T-helper 2 cell treated with Interferon-gamma antibody and Interleukin-4, amounts not matched to agents 100 ng/mL and 5 ng/mL, for 36 hours (primary cell): ENCODE results near the gene NFIC. TPM values are rescaled to one million over a fixed set of nuclear protein-coding genes. Genes with fewer than 3 reads are reported as not detected.
"Not testable (repeated sequence)": the region's sequence is repeated elsewhere in the genome, so short reads cannot be mapped to it uniquely, and the experiment has no call there.

ENCODE experiments used
- intact Hi-C: fragments of 100-400 bp; cut with micrococcal nuclease; formaldehyde crosslinking; loops from one replicate; pipeline ENCODE4 v1.15.1; 2023
- total RNA-seq: library from RNA; stranded (reverse); gene quantifications from 2 replicates; pipeline ENCODE4 v1.2.3, GENCODE V29; 2022

Gene NFIC
- total RNA-seq, 1 donor from 2014 or later: 11.5 TPM

GRCh38 chr19:3450796-3451411, 84.5 kb downstream of the NFIC start:
- intact Hi-C loops: no loop called here

- intact Hi-C loops: no loop called here
These were observed 85.1 kb downstream of the NFIC start for GRCh38 chr19:3451451-3451866.

GRCh38 chr19:3452171-3452941, 86.0 kb downstream of the NFIC start:
- intact Hi-C loops: no loop called here

DNA sequence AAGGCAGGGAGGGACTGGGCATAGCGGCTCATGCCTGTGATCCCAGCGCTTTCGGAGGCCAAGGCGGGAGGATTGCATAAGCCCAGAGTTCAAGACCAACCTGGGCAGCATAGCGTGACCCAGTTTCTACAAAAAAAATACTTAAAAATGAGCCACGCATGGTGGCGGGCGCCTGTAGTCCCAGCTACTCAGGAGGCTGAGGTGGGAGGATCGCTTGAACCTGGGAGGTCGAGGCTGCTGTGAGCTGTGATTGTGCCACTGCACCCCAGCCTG, 86.5 kb downstream of the NFIC start:
- intact Hi-C loops: not testable (repeated sequence)

GRCh38 chr19:3453840-3454239, 87.5 kb downstream of the NFIC start:
- intact Hi-C loops: no loop called here

- intact Hi-C loops: no loop called here
These were observed 88.4 kb downstream of the NFIC start for GRCh38 chr19:3454656-3455392.

DNA sequence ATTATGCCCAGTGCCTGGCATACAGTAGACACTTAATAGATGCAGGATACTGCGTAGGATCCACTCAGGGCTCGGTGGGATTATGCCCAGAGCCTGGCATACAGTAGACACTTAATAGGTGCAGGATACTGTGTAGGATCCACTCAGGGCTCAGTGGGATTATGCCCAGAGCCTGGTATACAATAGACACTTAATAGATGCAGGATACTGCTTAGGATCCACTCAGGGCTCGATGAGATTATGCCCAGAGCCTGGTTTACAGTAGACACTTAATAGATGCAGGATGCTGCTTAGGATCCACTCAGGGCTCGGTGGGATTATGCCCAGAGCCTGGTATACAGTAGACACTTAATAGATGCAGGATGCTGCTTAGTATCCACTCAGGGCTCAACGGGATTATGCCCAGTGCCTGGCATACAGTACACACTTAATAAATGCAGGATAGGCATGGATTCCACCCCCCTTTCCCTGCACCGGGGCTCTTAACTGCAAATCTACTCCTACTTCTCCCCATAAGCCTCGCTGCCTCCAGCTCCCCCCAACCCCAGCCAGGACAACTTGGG, 89.1 kb downstream of the NFIC start:
- intact Hi-C loops: no loop called here

- intact Hi-C loops: no loop called here
These were observed 89.7 kb downstream of the NFIC start for GRCh38 chr19:3455960-3456601.

DNA sequence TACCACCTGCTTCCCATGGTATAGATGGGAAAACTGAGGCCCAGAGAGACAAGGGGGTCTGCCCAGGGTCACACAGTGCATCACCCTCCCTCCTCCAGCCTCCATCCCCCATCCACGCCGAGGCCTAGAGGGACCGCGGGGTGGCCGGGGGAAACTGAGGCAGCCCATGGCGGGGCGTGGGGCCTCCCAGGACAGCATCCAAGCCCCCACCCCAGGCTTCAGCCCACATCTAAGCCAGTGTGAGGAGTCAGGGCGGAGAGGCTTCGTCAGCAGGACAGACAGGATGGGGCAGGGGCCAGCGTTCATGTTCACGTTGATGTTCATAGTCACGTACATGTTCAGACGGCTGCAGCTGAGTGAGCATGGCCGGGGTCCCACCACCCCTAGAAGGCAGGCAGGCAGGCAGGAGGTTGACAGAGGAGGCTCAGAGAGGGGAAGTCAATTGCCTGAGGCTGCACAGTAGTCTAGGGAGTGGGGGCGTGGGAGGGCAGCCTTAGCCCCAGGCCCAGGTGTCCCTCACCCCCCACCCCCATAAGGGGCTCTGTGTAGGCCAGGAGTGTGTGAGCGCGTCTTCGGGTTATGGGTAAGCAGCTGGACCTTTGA, 90.6 kb downstream of the NFIC start:
- intact Hi-C loops: no loop called here

DNA sequence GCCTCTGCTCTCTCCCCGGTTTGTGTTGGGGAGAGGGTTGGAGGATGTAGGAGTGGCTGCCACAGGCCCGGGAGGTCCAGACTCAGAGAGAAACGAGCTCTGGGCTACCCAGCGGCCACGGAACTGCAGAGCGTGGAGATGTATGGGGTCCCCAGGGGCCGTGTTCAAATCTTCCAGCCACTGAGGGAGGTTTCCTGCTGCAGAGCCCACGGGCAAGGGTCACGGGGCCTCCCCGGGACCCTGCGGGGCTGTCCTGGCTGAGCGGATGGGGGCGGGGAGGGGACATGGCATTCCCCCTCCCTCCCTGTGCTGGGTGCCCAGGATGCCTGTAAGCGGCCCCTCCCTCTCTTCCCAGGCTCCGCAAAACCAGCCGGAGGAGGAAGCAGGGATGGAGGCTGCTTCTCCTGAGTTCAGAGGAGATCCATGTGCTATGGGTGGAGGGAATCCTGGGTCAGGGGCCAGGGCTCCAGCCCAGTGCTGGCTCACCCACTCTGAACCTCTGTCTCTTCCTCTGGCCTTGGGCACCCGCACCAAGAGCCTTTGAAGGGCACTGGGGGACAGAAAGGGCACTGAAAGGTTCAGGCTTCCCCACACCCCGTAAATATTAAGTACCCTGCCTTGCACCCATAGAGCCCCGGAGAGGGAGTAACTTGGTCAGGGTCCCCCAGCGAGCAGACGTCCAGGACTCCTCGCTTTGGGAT, 91.3 kb downstream of the NFIC start:
- intact Hi-C loops: no loop called here

GRCh38 chr19:3458229-3459088, 92.1 kb downstream of the NFIC start:
- intact Hi-C loops: no loop called here

DNA sequence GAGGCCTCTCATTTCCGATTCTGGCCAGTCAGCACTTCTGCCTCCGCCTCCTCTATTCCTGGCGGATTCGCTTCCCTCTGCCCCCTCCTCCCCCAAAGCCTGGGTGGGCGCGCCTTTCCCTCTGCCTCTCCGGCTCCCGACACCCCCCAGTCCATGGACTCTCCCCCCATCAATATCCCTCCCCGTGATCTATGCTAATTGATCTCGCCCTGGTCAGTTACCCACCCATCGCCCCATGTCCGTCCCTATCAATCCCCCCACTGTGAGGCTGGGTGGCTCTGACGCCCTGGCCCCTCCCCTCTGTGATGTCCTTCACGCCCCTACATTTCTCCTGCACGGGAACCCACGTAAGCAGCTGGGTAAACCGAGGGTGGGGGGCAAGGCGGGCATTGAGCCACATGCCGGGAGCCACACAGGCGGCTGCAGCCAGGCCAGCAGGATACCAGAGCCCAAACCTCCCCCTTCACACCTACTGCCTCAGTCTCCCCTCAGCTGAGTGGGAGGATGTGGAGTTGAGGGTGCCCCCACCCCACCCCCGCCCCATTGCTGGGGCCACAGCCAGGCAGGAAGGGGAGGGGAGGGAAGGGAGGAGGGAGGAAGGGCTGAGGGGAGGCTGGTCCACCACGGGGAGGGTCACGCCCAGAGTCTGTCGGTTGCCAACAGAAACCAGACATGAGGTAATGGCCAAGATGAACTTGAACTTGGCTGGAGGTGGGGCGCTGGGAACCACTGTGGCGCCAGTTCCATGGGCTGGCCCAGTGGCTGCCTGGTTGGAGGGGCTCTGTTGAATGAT, 92.9 kb downstream of the NFIC start:
- intact Hi-C loops: no loop called here

DNA sequence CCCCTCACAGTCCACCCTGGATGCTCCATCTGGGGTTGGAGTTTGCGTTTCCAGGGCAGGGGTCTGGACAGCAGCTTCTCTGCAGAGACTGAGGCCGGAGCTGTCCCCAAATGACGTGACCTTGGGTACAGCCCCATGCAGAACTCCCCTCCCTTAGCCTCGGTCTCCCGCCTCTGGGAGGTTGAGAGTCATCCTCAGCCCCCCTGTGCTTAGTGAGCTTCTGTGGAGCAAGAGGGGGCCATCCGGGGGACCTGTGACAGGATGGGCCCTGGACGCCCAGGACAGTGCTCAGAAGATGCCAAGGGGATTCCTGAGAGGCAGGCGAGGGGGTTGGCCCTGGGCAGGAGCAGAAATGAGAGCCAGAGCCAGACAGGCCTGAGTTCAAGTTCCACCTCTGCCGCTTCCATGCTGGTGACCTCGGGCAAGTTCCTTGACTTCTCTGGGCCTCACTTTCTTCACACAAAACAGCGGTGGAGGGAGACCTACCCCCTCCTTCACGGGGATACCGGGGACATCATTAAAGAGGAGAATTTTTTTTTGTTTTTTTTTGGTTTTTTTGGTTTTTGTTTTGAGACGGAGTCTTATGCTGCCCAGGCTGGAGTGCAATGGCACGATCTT, 93.7 kb downstream of the NFIC start:
- intact Hi-C loops: no loop called here

DNA sequence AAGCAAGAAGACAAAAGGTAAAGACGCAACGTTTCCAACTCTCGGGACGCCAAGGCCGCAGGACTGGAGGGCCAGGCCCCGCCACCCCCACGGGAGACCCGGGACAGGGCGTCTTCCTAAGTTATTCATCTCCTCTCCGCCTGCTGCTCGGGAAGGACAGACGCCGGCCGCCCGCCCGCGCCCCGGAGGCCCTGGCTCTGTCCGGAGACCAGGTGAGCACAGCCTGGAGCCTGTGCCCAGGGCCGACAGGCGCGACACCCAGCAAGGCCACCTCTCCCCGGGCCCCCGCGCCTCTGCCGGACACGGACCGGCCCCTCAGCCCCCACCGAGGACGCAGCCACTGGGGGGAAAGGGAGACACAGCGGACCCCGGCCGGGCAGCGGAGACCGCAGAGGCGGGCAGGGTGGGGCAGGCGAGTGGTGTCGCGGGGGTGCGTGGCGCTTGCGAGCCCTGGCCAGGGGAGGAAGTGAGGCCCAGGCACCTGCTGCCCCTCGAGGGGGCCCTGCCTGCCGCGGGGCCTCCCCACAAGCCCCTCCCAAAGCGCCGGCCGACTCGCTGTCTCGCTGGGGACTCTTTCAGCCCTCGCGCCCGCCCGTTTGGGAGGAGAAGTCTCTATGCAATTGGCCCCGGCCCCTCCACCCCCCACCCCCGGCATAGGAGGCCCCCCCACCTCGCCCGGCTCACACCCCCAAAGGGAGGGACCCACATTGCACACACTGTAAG, 96.8 kb downstream of the NFIC start:
- intact Hi-C loops: no loop called here

- intact Hi-C loops: no loop called here
These were observed 97.6 kb downstream of the NFIC start for GRCh38 chr19:3463714-3464586.

DNA sequence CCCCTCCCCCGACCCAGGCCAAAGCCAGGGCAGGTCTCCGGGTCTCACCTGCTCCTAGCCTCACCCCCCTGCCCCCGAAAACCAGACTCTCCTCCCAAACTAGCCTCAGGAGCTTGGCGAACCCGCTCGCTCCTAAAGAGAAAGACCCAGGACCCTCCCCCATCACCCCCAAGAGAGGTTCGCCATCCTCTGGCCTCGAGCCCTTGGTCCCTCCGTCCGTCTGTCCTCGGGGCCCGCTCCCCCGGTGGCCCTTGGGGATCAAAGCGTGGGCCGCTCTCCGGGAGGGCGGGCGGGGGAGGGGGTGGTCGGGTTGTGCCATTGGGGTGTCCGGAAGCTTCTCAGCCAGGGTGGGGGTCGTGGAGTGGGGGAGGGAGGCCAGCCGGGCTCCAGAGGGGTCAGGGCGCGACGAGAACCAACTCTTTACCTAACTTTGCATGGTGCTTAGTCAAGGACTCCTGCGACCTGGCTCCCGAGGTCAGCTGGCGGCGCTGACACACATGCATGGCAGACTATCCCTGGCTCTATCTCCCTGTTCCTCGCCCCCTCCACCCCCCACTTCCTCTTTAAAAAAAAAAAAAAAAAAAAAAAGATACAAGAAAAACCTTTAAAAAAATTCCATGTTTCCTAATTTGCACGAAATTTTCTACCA, 98.3 kb downstream of the NFIC start:
- intact Hi-C loops: no loop called here
